HEK293 (cell line): ENCODE results near the gene GNLY.

Source experiments
- KLF8 ChIP-seq: fragments of 450-650 bp; formaldehyde crosslinking; IDR thresholded peaks from 2 replicates; pipeline ENCODE4 v1.5.1; 2016; ENCODE audit warnings: missing biosample characterization, missing genetic modification characterization
- ZNF707 ChIP-seq: fragments of 450-650 bp; formaldehyde crosslinking; IDR thresholded peaks from 2 replicates; pipeline ENCODE4 v1.5.1; 2016; ENCODE audit warnings: missing biosample characterization, missing genetic modification characterization
- TF ChIP-seq, protein P1 (sequence below): fragments of 450-650 bp; formaldehyde crosslinking; IDR thresholded peaks from 2 replicates; pipeline ENCODE4 v1.5.1; 2016; ENCODE audit warnings: missing biosample characterization, missing genetic modification characterization
- TF ChIP-seq, protein P2 (sequence below): fragments of 450-650 bp; formaldehyde crosslinking; IDR thresholded peaks from 2 replicates; pipeline ENCODE4 v1.5.1; 2017; ENCODE audit warnings: missing biosample characterization, missing genetic modification characterization

- TF ChIP-seq, protein P1, sequence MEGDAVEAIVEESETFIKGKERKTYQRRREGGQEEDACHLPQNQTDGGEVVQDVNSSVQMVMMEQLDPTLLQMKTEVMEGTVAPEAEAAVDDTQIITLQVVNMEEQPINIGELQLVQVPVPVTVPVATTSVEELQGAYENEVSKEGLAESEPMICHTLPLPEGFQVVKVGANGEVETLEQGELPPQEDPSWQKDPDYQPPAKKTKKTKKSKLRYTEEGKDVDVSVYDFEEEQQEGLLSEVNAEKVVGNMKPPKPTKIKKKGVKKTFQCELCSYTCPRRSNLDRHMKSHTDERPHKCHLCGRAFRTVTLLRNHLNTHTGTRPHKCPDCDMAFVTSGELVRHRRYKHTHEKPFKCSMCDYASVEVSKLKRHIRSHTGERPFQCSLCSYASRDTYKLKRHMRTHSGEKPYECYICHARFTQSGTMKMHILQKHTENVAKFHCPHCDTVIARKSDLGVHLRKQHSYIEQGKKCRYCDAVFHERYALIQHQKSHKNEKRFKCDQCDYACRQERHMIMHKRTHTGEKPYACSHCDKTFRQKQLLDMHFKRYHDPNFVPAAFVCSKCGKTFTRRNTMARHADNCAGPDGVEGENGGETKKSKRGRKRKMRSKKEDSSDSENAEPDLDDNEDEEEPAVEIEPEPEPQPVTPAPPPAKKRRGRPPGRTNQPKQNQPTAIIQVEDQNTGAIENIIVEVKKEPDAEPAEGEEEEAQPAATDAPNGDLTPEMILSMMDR (tag by site-specific recombination), result no peak
- no peak for TF ChIP-seq KLF8 (tag by site-specific recombination)
- TF ChIP-seq ZNF707 (tag by site-specific recombination), result no peak
- TF ChIP-seq, protein P2, sequence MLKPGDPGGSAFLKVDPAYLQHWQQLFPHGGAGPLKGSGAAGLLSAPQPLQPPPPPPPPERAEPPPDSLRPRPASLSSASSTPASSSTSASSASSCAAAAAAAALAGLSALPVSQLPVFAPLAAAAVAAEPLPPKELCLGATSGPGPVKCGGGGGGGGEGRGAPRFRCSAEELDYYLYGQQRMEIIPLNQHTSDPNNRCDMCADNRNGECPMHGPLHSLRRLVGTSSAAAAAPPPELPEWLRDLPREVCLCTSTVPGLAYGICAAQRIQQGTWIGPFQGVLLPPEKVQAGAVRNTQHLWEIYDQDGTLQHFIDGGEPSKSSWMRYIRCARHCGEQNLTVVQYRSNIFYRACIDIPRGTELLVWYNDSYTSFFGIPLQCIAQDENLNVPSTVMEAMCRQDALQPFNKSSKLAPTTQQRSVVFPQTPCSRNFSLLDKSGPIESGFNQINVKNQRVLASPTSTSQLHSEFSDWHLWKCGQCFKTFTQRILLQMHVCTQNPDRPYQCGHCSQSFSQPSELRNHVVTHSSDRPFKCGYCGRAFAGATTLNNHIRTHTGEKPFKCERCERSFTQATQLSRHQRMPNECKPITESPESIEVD (tag by site-specific recombination), result no peak
Observed at GRCh38 chr2:85713836-85714235, 19.7 kb downstream of the GNLY start.
